OCI-LY1 (cell line): Measurements from ENCODE around the gene DLEC1.

Source experiments
- H2AFZ ChIP-seq: fragments of 200-600 bp; sonication (generic), shearing (Covaris generic); 2 replicates; pipeline ENCODE4 v1.6.0; 2014; ENCODE audit warnings: antibody characterized with exemption, mild to moderate bottlenecking, low read length
- H3F3A ChIP-seq: fragments of 200-600 bp; sonication (generic), shearing (Covaris generic); 2 replicates; pipeline ENCODE4 v1.6.0; 2014; ENCODE audit warnings: mild to moderate bottlenecking, antibody characterized with exemption, low read length, moderate library complexity; ENCODE audit not compliant: insufficient read depth
- H3K27ac ChIP-seq: fragments of 200-600 bp; sonication (generic); 2 replicates; pipeline ENCODE4 v1.5.1; 2014; ENCODE audit warnings: low read length, mixed run types, mild to moderate bottlenecking, low read depth; ENCODE audit not compliant: poor library complexity, severe bottlenecking
- H3K27me3 ChIP-seq: fragments of 200-600 bp; sonication (generic); 2 replicates; pipeline ENCODE4 v1.6.0; 2014; ENCODE audit warnings: antibody characterized with exemption, mild to moderate bottlenecking, low read length, moderate library complexity; ENCODE audit not compliant: insufficient read depth
- H3K36me3 ChIP-seq: fragments of 200-600 bp; sonication (generic); 2 replicates; pipeline ENCODE4 v1.6.1; 2014; ENCODE audit warnings: mild to moderate bottlenecking, antibody characterized with exemption, low read length, moderate library complexity, mixed read lengths; ENCODE audit not compliant: insufficient read depth
- H3K4me1 ChIP-seq: fragments of 200-600 bp; sonication (generic); 2 replicates; pipeline ENCODE4 v1.5.1; 2014; ENCODE audit warnings: mild to moderate bottlenecking, low read length, moderate library complexity; ENCODE audit not compliant: insufficient read depth, severe bottlenecking
- H3K4me2 ChIP-seq: fragments of 200-600 bp; sonication (generic), shearing (Covaris generic); 2 replicates; pipeline ENCODE4 v1.6.1; 2014; ENCODE audit warnings: low read length
- H3K4me3 ChIP-seq: fragments of 200-600 bp; sonication (generic); 2 replicates; pipeline ENCODE4 v1.5.1; 2014; ENCODE audit warnings: low read length, low read depth, mild to moderate bottlenecking, mixed read lengths; ENCODE audit not compliant: poor library complexity, severe bottlenecking
- H3K79me2 ChIP-seq: fragments of 200-600 bp; shearing (Covaris generic); 2 replicates; pipeline ENCODE4 v1.6.1; 2016; ENCODE audit warnings: mixed run types, low read length, mixed read lengths; ENCODE audit not compliant: insufficient read depth
- H3K9ac ChIP-seq: fragments of 200-600 bp; sonication (generic), shearing (Covaris generic); 2 replicates; pipeline ENCODE4 v1.6.1; 2014; ENCODE audit warnings: mild to moderate bottlenecking, low read length, mixed read lengths
- H3K9me2 ChIP-seq: fragments of 200-600 bp; sonication (generic), shearing (Covaris generic); 2 replicates; pipeline ENCODE4 v1.6.1; 2014; ENCODE audit warnings: low read depth, mild to moderate bottlenecking, low read length, mixed read lengths
- H3K9me3 ChIP-seq: fragments of 200-600 bp; shearing (Covaris generic); 2 replicates; pipeline ENCODE4 v1.6.1; 2014; ENCODE audit warnings: low read length, mixed read lengths
- H4K20me1 ChIP-seq: fragments of 200-600 bp; sonication (generic), shearing (Covaris generic); 2 replicates; pipeline ENCODE4 v1.6.0; 2016; ENCODE audit warnings: mild to moderate bottlenecking, low read length; ENCODE audit not compliant: insufficient read depth
- CTCF ChIP-seq: fragments of 200-600 bp; sonication (generic), shearing (Covaris generic); IDR thresholded peaks from 2 replicates; pipeline ENCODE4 v1.5.1; 2017; ENCODE audit warnings: mild to moderate bottlenecking, antibody characterized with exemption, low read length, moderate library complexity, mixed read lengths
- EZH2 ChIP-seq: fragments of 200-600 bp; sonication (generic), shearing (Covaris generic); IDR thresholded peaks from 2 replicates; pipeline ENCODE4 v1.8.0; 2017; ENCODE audit warnings: borderline replicate concordance, mixed run types, mild to moderate bottlenecking, antibody characterized with exemption, low read length, moderate library complexity, mixed read lengths

Gene DLEC1

GRCh38 chr3:38110314-38111050 lies 71.5 kb downstream of the DLEC1 start:
- Histone ChIP-seq H4K20me1 (no peaks in the 10 kb centered on the region), H2AFZ (no peak overlapping the region), H3F3A (no peaks in the 10 kb centered on the region), H3K79me2 (no peaks in the 10 kb centered on the region), H3K4me2 (no peak overlapping the region), H3K9ac (no peak overlapping the region), H3K9me3 (no peaks in the 10 kb centered on the region), H3K4me1 (no peaks in the 10 kb centered on the region), H3K4me3 (no peak overlapping the region), H3K27me3 (no peaks in the 10 kb centered on the region), H3K27ac (no peak overlapping the region), H3K36me3 (no peaks in the 10 kb centered on the region), H3K9me2 (no peaks in the 10 kb centered on the region)
- TF ChIP-seq CTCF, result no peak
- no peak for TF ChIP-seq EZH2

GRCh38 chr3:38111201-38111600 lies 72.2 kb downstream of the DLEC1 start:
- Histone ChIP-seq H3K9me2 (no peaks in the 10 kb centered on the region), H4K20me1 (no peaks in the 10 kb centered on the region), H3K4me2 (no peak overlapping the region), H3F3A (no peaks in the 10 kb centered on the region), H3K9me3 (no peaks in the 10 kb centered on the region), H3K36me3 (no peaks in the 10 kb centered on the region), H3K4me3 (no peak overlapping the region), H2AFZ (no peak overlapping the region), H3K9ac (no peak overlapping the region), H3K79me2 (no peaks in the 10 kb centered on the region), H3K4me1 (no peaks in the 10 kb centered on the region), H3K27ac (no peak overlapping the region), H3K27me3 (no peaks in the 10 kb centered on the region)
- TF ChIP-seq CTCF (no peak), EZH2 (no peak)

- H2AFZ ChIP-seq, result no peak overlapping the region
- no peaks in the 10 kb centered on the region for H3K27me3 ChIP-seq
- no peak overlapping the region for H3K27ac ChIP-seq
- H3K9me2 ChIP-seq, result no peaks in the 10 kb centered on the region
- H3K9ac ChIP-seq, result no peak overlapping the region
- no peak overlapping the region for H3K4me2 ChIP-seq
- H3F3A ChIP-seq, result no peaks in the 10 kb centered on the region
- H3K79me2 ChIP-seq, result no peaks in the 10 kb centered on the region
- no peaks in the 10 kb centered on the region for H4K20me1 ChIP-seq
- no peaks in the 10 kb centered on the region for H3K4me1 ChIP-seq
- H3K9me3 ChIP-seq, result no peaks in the 10 kb centered on the region
- no peaks in the 10 kb centered on the region for H3K36me3 ChIP-seq
- TF ChIP-seq CTCF, result no peak
- no peak for TF ChIP-seq EZH2
- no peak overlapping the region for H3K4me3 ChIP-seq
Observed at GRCh38 chr3:38111696-38112377, 72.8 kb downstream of the DLEC1 start.
